Subcutaneous abdominal adipose tissue (tissue), 5 donors: ENCODE data around the gene CEACAM1.
A peak's percentile ranks its signal among the peaks of the same experiment; 100 is the strongest.

Experiments
- H3K27ac ChIP-seq: one replicate; pipeline ENCODE4 v1.7.0; 2013; ENCODE audit warnings: low read depth, mild to moderate bottlenecking, inconsistent platforms, low read length, moderate library complexity
- H3K27me3 ChIP-seq, 5 donors: one replicate each; pipeline ENCODE4 v1.7.0; 2013; ENCODE audit warnings: low read length in 5 of 5, inconsistent platforms in 1 of 5; ENCODE audit not compliant: control insufficient read depth in 5 of 5, insufficient read depth in 4 of 5
- H3K36me3 ChIP-seq, 5 donors: one replicate each; pipeline ENCODE4 v1.7.0; 2013; ENCODE audit warnings: low read length in 5 of 5; ENCODE audit not compliant: control insufficient read depth in 5 of 5, insufficient read depth in 5 of 5
- H3K4me1 ChIP-seq, 5 donors: one replicate each; pipeline ENCODE4 v1.7.0; 2013; ENCODE audit warnings: low read length in 5 of 5, mild to moderate bottlenecking in 3 of 5, moderate library complexity in 1 of 5; ENCODE audit not compliant: control insufficient read depth in 5 of 5, insufficient read depth in 5 of 5
- H3K4me3 ChIP-seq, 5 donors: one replicate each; pipeline ENCODE4 v1.7.0; 2013; ENCODE audit warnings: low read length in 5 of 5, low read depth in 1 of 5
- H3K9ac ChIP-seq, 5 donors: one replicate each; pipeline ENCODE4 v1.7.0; 2013; ENCODE audit warnings: low read length in 5 of 5, mild to moderate bottlenecking in 4 of 5, moderate library complexity in 3 of 5
- H3K9me3 ChIP-seq, 5 donors: one replicate each; pipeline ENCODE4 v1.7.0; 2013; ENCODE audit warnings: low read length in 5 of 5; ENCODE audit not compliant: control insufficient read depth in 5 of 5
- donor health status: healthy.
- donor health status: healthy.
- donor health status: healthy.
- donor health status: healthy.
- donor health status: healthy.

Gene CEACAM1

GRCh38 chr19:42480335-42481095 lies 47.8 kb downstream of the CEACAM1 start:
- Histone ChIP-seq H3K4me3 (peak overlapping the region in 1 of 5 donors; percentile 12), H3K9ac (no peak overlapping the region), H3K9me3 (no peaks in the 10 kb centered on the region), H3K36me3 (peaks cover 0 to 2% (median 0%) of the 10 kb centered on the region in 5 donors), H3K27ac (no peak overlapping the region), H3K4me1 (peaks cover 0 to 23% (median 16%) of the 10 kb centered on the region in 5 donors), H3K27me3 (no peaks in the 10 kb centered on the region)

GRCh38 chr19:42479736-42480135 lies 48.5 kb downstream of the CEACAM1 start:
- Histone ChIP-seq H3K27ac (no peak overlapping the region), H3K9ac (no peak overlapping the region)

GRCh38 chr19:42478765-42479311 lies 49.4 kb downstream of the CEACAM1 start:
- Histone ChIP-seq H3K27me3 (no peaks in the 10 kb centered on the region), H3K4me1 (peaks cover 0 to 23% (median 16%) of the 10 kb centered on the region in 5 donors), H3K27ac (no peak overlapping the region), H3K9me3 (no peaks in the 10 kb centered on the region), H3K36me3 (peaks cover 0 to 2% (median 0%) of the 10 kb centered on the region in 5 donors), H3K9ac (no peak overlapping the region), H3K4me3 (no peak overlapping the region)

More at GRCh38 chr19:42479736-42480135, 48.5 kb downstream of the CEACAM1 start:
- Histone ChIP-seq H3K9me3 (no peaks in the 10 kb centered on the region), H3K4me3 (no peak overlapping the region), H3K27me3 (no peaks in the 10 kb centered on the region), H3K36me3 (peaks cover 0 to 2% (median 0%) of the 10 kb centered on the region in 5 donors), H3K4me1 (peaks cover 0 to 23% (median 16%) of the 10 kb centered on the region in 5 donors)

GRCh38 chr19:42477933-42478332 lies 50.3 kb downstream of the CEACAM1 start:
- Histone ChIP-seq H3K9me3 (no peaks in the 10 kb centered on the region), H3K4me3 (no peak overlapping the region), H3K9ac (no peak overlapping the region), H3K36me3 (peaks cover 0 to 2% (median 0%) of the 10 kb centered on the region in 5 donors), H3K27me3 (no peaks in the 10 kb centered on the region), H3K27ac (no peak overlapping the region), H3K4me1 (peaks cover 0 to 23% (median 16%) of the 10 kb centered on the region in 5 donors)

GRCh38 chr19:42477117-42477516 lies 51.2 kb downstream of the CEACAM1 start:
- Histone ChIP-seq H3K9ac (no peak overlapping the region), H3K36me3 (peaks cover 0 to 2% (median 0%) of the 10 kb centered on the region in 5 donors), H3K4me1 (peaks cover 0 to 26% (median 17%) of the 10 kb centered on the region in 5 donors), H3K27me3 (no peaks in the 10 kb centered on the region), H3K27ac (no peak overlapping the region), H3K4me3 (no peak overlapping the region), H3K9me3 (no peaks in the 10 kb centered on the region)

- no peaks in the 10 kb centered on the region for H3K9me3 ChIP-seq
- no peaks in the 10 kb centered on the region for H3K36me3 ChIP-seq
- H3K4me3 ChIP-seq = no peak overlapping the region
- H3K9ac ChIP-seq = no peak overlapping the region
- H3K27me3 ChIP-seq = no peaks in the 10 kb centered on the region
- no peak overlapping the region for H3K27ac ChIP-seq
- peaks cover 0 to 28% (median 24%) of the 10 kb centered on the region in 5 donors for H3K4me1 ChIP-seq
Observed at GRCh38 chr19:42475366-42475765, 52.9 kb downstream of the CEACAM1 start.

GRCh38 chr19:42474743-42475142 lies 53.5 kb downstream of the CEACAM1 start:
- no peaks in the 10 kb centered on the region for H3K27me3 ChIP-seq
- H3K27ac ChIP-seq = no peak overlapping the region
- H3K4me3 ChIP-seq = no peak overlapping the region
- no peaks in the 10 kb centered on the region for H3K9me3 ChIP-seq
- no peak overlapping the region for H3K9ac ChIP-seq
- peaks cover 0 to 30% (median 21%) of the 10 kb centered on the region in 5 donors for H3K4me1 ChIP-seq
- no peaks in the 10 kb centered on the region for H3K36me3 ChIP-seq

- Histone ChIP-seq H3K9ac (no peak overlapping the region), H3K36me3 (no peaks in the 10 kb centered on the region), H3K9me3 (no peaks in the 10 kb centered on the region), H3K27me3 (no peaks in the 10 kb centered on the region), H3K4me1 (peaks cover 0 to 36% (median 25%) of the 10 kb centered on the region in 5 donors), H3K4me3 (no peak overlapping the region), H3K27ac (no peak overlapping the region)
Observed at GRCh38 chr19:42473686-42474085, 54.6 kb downstream of the CEACAM1 start.

- H3K4me1 ChIP-seq = peaks cover 0 to 38% (median 32%) of the 10 kb centered on the region in 5 donors
- H3K9me3 ChIP-seq = no peaks in the 10 kb centered on the region
- no peak overlapping the region for H3K27ac ChIP-seq
- H3K27me3 ChIP-seq = no peaks in the 10 kb centered on the region
- no peak overlapping the region for H3K9ac ChIP-seq
- no peaks in the 10 kb centered on the region for H3K36me3 ChIP-seq
- H3K4me3 ChIP-seq = no peak overlapping the region
Observed at GRCh38 chr19:42472402-42473147, 55.7 kb downstream of the CEACAM1 start.
